Stimulated activated CD8-positive, alpha-beta memory T cell treated with anti-CD3 and anti-CD28 coated beads, Interleukin-15, amount 100 ng/mL, for 1 hour (primary cell): ENCODE results near the gene RBM17.
"Not testable (repeated sequence)": the region's sequence is repeated elsewhere in the genome, so short reads cannot be mapped to it uniquely, and the experiment has no call there.

Experiments used
- DNase-seq: peaks from one replicate; pipeline ENCODE4 v3.0.0-alpha.2; 2020; ENCODE audit warnings: low read depth

RBM17 gene

GRCh38 chr10:6088721-6089333, at the start of gene RBM17:
TSS of gene RBM17 (plus strand) at chr10:6089034. CDS start at chr10:6097066, 8,032 bp downstream.
- DNase-seq, result peak; percentile 94

GRCh38 chr10:6039711-6040110, 49.1 kb upstream of the RBM17 start:
- DNase-seq, result no peak

GRCh38 chr10:6040205-6040604, 48.6 kb upstream of the RBM17 start:
- DNase-seq, result no peak

GRCh38 chr10:6043377-6043776, 45.5 kb upstream of the RBM17 start:
- not testable (repeated sequence) for DNase-seq

- DNase-seq, result no peak
These were observed 44.8 kb upstream of the RBM17 start for GRCh38 chr10:6044060-6044459.

GRCh38 chr10:6044751-6045313, 44.0 kb upstream of the RBM17 start:
- no peak for DNase-seq

GRCh38 chr10:6045314-6045848, 43.5 kb upstream of the RBM17 start:
- no peak for DNase-seq

- DNase-seq, result no peak
These were observed 42.7 kb upstream of the RBM17 start for GRCh38 chr10:6045878-6046772.

- DNase-seq, result no peak
These were observed 41.8 kb upstream of the RBM17 start for GRCh38 chr10:6046773-6047611.

GRCh38 chr10:6047847-6048246, 41.0 kb upstream of the RBM17 start:
- no peak for DNase-seq

- no peak for DNase-seq
These were observed 40.4 kb upstream of the RBM17 start for GRCh38 chr10:6048281-6049030.

GRCh38 chr10:6049031-6049400, 39.8 kb upstream of the RBM17 start:
- no peak for DNase-seq

- DNase-seq, result peak; percentile 72
These were observed 37.9 kb upstream of the RBM17 start for GRCh38 chr10:6050801-6051445.

GRCh38 chr10:6052247-6053221, 36.3 kb upstream of the RBM17 start:
- peak; percentile 68 for DNase-seq

GRCh38 chr10:6053303-6053702, 35.5 kb upstream of the RBM17 start:
- DNase-seq, result no peak

- no peak for DNase-seq
These were observed 34.8 kb upstream of the RBM17 start for GRCh38 chr10:6053816-6054631.

GRCh38 chr10:6054884-6055283, 34.0 kb upstream of the RBM17 start:
- DNase-seq, result no peak

- DNase-seq, result no peak
These were observed 32.9 kb upstream of the RBM17 start for GRCh38 chr10:6055929-6056328.
